ENCODE measurements around the gene SLC25A47. TPM values are rescaled to one million over a fixed set of nuclear protein-coding genes. Genes with fewer than 3 reads are reported as not detected.
"Not testable (repeated sequence)": the region's sequence is repeated elsewhere in the genome, so short reads cannot be mapped to it uniquely, and the experiment has no call there.

The SLC25A47 gene
- total and polyA plus RNA-seq, 2 donors (not counting 1 experiment from before 2014, with no cell fraction given): not detected

DNA sequence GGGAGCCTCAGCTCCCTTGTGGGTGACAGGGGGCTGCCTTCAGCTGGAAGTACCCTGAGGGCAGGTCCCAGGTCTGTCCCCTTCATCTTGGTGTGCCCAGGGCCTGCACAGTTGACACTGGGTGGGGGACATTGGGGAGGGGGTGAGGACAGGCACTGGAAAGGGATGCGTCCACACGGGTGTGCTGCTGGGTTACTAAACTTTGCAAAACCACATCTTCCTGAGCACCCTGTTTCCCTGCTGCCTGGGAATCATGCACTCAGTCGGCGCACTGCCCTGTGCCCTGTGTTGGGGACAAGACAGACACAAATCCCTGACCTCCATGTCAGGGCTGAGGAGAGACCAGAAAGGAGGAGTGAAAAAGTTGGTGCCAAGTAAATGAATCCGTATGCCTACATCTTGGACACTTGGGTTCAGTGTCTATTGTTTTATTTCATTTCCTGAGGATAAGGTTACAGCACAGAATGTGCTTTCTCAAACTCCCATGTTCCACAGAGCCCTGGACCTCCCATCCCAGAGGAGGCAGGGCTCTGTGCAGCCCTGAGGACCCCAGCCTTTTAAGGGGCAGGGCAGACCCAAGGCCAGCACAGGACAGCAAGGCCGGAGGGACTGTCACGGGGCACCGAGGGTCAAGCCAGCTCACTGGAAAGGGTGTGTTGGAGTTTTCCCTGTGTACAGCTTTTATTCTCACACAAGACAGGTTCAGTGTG lies 14.0 kb upstream of the SLC25A47 start:
- no peak for DNase-seq
- Histone ChIP-seq H3K9ac (ENCODE audit: low read length) (no peak overlapping the region), H3K27me3 (replicated peaks in 1 of 4; ENCODE audit: control extremely low read depth in 1 of 4, control insufficient read depth in 3 of 4, insufficient read depth in 4 of 4, low read length in 3 of 4) (peaks cover 0 to 3% (median 0%) of the 10 kb centered on the region in 4 experiments), H3K9me3 (ENCODE audit: control extremely low read depth in 1 of 3, control insufficient read depth in 2 of 3, insufficient read depth in 1 of 3, low read length in 2 of 3) (no peaks in the 10 kb centered on the region), H2AFZ (ENCODE audit: insufficient read depth, low read depth, low read length, poor library complexity, severe bottlenecking) (no peak overlapping the region), H3K4me2 (replicated peaks; ENCODE audit: low read depth, low read length, poor library complexity, severe bottlenecking) (no peak overlapping the region), H3K4me3 (ENCODE audit: control extremely low read depth in 1 of 5, extremely low read depth in 1 of 5, insufficient read depth in 1 of 5, low read depth in 2 of 5, low read length in 4 of 5) (no peak overlapping the region), H3K4me1 (ENCODE audit: control insufficient read depth in 2 of 2, insufficient read depth in 2 of 2, low read length in 2 of 2) (peaks cover 33 to 48% of the 10 kb centered on the region in 2 donors), H4K20me1 (ENCODE audit: control insufficient read depth, insufficient read depth, low read length, poor library complexity, severe bottlenecking) (no peaks in the 10 kb centered on the region), H3K79me2 (ENCODE audit: control insufficient read depth, insufficient read depth, low read length) (peaks cover 5% of the 10 kb centered on the region), H3K27ac (ENCODE audit: low read length in 2 of 2) (no peak overlapping the region), H3K36me3 (replicated peaks in 1 of 2; ENCODE audit: control extremely low read depth in 1 of 2, control insufficient read depth in 1 of 2, extremely low read depth in 1 of 2, insufficient read depth in 2 of 2, low read length in 1 of 2) (no peaks in the 10 kb centered on the region)
- Mint-ChIP-seq H3K9me3 (ENCODE audit: insufficient read depth) (no peaks in the 10 kb centered on the region), H3K4me3 (peak overlapping the region; percentile 47), H3K27me3 (no peaks in the 10 kb centered on the region), H3K27ac (peak overlapping the region; percentile 6), H3K4me1 (peaks cover 30% of the 10 kb centered on the region)
- CTCF ChIA-PET: interaction anchor here (0.7 to 1.2 kb wide), 3 partner anchors 10 to 26 kb away, joined by 3 to 4 read pairs (median 3); no protein-coding TSS in a partner anchor
- POLR2A ChIA-PET: interaction anchor here (1.1 kb wide), 1 partner anchor 12 kb away, joined by 3 read pairs; no protein-coding TSS in a partner anchor
- no peak for ATAC-seq (ENCODE audit: low read depth)
- WGBS (ENCODE audit: insufficient coverage): 80% methylated on average over 3 of the region's 8 CpGs
- intact Hi-C loops (cut with micrococcal nuclease): loop anchor here (5.0 to 10.0 kb wide), 2 partner anchors 162 to 704 kb away; partner anchors contain the start of gene CCDC85C
- TF ChIP-seq CTCF (IDR thresholded peaks at IDR 0.05) (no peak), EZH2 (IDR thresholded peaks at IDR 0.05; ENCODE audit: borderline replicate concordance, insufficient read depth, low read depth, low read length, poor library complexity, severe bottlenecking) (no peak)

DNA sequence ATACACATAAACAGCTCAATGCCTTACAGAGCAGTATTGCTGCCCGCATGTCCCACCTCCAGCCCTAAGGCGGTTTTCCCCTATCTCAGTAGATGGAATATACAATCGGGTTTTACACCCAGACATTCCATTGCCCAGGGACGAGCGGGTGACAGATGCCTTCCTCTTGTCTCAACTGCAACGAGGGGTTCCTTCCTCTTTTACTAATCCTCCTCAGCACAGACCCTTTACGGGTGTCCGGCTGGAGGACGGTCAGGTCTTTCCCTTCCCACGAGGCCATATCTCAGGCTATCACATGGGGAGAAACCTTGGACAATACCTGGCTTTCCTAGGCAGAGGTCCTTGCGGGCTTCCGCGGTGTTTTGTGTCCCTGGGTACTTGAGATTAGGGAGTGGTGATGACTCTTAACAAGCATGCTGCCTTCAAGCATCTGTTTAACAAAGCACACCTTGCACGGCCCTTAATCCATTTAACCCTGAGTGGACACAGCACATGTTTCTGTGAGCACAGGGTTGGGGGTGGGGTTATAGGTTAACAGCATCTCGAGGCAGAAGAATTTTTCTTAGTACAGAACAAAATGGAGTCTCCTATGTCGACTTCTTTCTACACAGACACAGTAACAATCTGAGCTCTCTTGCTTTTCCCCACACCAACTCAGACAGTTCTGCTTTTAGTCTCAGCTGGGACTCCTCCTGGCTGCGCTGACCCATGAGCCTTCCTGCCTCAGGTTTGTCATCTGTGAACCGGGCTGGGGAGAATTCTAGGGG lies 10.8 kb upstream of the SLC25A47 start:
- intact Hi-C loops (cut with micrococcal nuclease); H3K9me3 ChIP-seq (ENCODE audit: control extremely low read depth in 1 of 3, control insufficient read depth in 2 of 3, insufficient read depth in 1 of 3, low read length in 2 of 3); H4K20me1 ChIP-seq (ENCODE audit: control insufficient read depth, insufficient read depth, low read length, poor library complexity, severe bottlenecking); H3K27me3 Mint-ChIP-seq; H3K9ac ChIP-seq (ENCODE audit: low read length); H3K9me3 Mint-ChIP-seq (ENCODE audit: insufficient read depth); H3K27me3 ChIP-seq (replicated peaks in 1 of 4; ENCODE audit: control extremely low read depth in 1 of 4, control insufficient read depth in 3 of 4, insufficient read depth in 4 of 4, low read length in 3 of 4); H3K36me3 ChIP-seq (replicated peaks in 1 of 2; ENCODE audit: control extremely low read depth in 1 of 2, control insufficient read depth in 1 of 2, extremely low read depth in 1 of 2, insufficient read depth in 2 of 2, low read length in 1 of 2); H3K79me2 ChIP-seq (ENCODE audit: control insufficient read depth, insufficient read depth, low read length); H3K4me3 ChIP-seq (ENCODE audit: control extremely low read depth in 1 of 5, extremely low read depth in 1 of 5, insufficient read depth in 1 of 5, low read depth in 2 of 5, low read length in 4 of 5): not testable (repeated sequence)
- peak overlapping the region; percentile 38 for H3K4me2 ChIP-seq (replicated peaks; ENCODE audit: low read depth, low read length, poor library complexity, severe bottlenecking)
- peaks cover 21% of the 10 kb centered on the region for H3K4me1 Mint-ChIP-seq
- CTCF ChIA-PET: interaction anchor here (1.1 to 1.5 kb wide), 5 partner anchors 9 to 42 kb away, joined by 3 to 7 read pairs (median 4); no protein-coding TSS in a partner anchor
- H3K27ac Mint-ChIP-seq: peak overlapping the region; percentile 90
- POLR2A ChIA-PET: interaction anchor here (1.0 kb wide), 1 partner anchor 15 kb away, joined by 3 read pairs; no protein-coding TSS in a partner anchor
- H3K27ac ChIP-seq (ENCODE audit: low read length in 2 of 2): peak overlapping the region; percentile 36 to 65
- peak overlapping the region; percentile 71 for H3K4me3 Mint-ChIP-seq
- peak overlapping the region; percentile 68 for H2AFZ ChIP-seq (ENCODE audit: insufficient read depth, low read depth, low read length, poor library complexity, severe bottlenecking)
- 8% methylated on average over 9 of the region's 18 CpGs for WGBS (ENCODE audit: insufficient coverage)
- DNase-seq: peak; percentile 59
- peak; percentile 76 for ATAC-seq (ENCODE audit: low read depth)
- peaks cover 24 to 29% of the 10 kb centered on the region in 2 donors for H3K4me1 ChIP-seq (ENCODE audit: control insufficient read depth in 2 of 2, insufficient read depth in 2 of 2, low read length in 2 of 2)

Measured in B cell (primary cell).